H1 (cell line): Measurements from ENCODE around the gene THAP7. TPM values are rescaled to one million over a fixed set of nuclear protein-coding genes. Genes with fewer than 3 reads are reported as not detected.

Experiments
- CTCF ChIA-PET: fragments of 300-600 bp; sonication (Branson Sonifier 250); formaldehyde crosslinking; loops from one replicate; lab custom pipeline; 2021; ENCODE audit not compliant: partially characterized antibody; lab: Charles Lee
- POLR2A ChIA-PET: fragments of 300-600 bp; sonication (Branson Sonifier 250); formaldehyde crosslinking; loops from one replicate; lab custom pipeline; 2021; ENCODE audit warnings: inconsistent platforms; ENCODE audit not compliant: partially characterized antibody; lab: Charles Lee
- DNase-seq, 2 experiments: peaks; one replicate each; pipeline versions ENCODE4 v3.0.0 to v3.0.0-alpha.2; 2010 to 2022; ENCODE audit warnings: low spot score in 2 of 2, low read depth in 1 of 2, mixed read lengths in 1 of 2
- FAIRE-seq: peaks from 2 replicates; lab custom pipeline; 2011; peaks lifted over from hg19 to GRCh38; lab: Jason Lieb, UNC
- H2AFZ ChIP-seq: 2 replicates; pipeline ENCODE4 v1.8.1; 2012; ENCODE audit warnings: low read length, inconsistent platforms
- H2AK5ac ChIP-seq: 2 replicates; pipeline ENCODE4 v1.6.1; 2013; ENCODE audit warnings: low read depth, low read length
- H2BK120ac ChIP-seq: replicated peaks from 2 replicates; pipeline ENCODE3; 2013; ENCODE audit warnings: low read depth, low read length, inconsistent platforms
- H2BK12ac ChIP-seq: 2 replicates; pipeline ENCODE4 v1.6.1; 2013; ENCODE audit warnings: low read depth, low read length
- H2BK15ac ChIP-seq: 2 replicates; pipeline ENCODE4 v1.6.1; 2013; ENCODE audit warnings: low read length
- H2BK20ac ChIP-seq: 2 replicates; pipeline ENCODE4 v1.6.1; 2013; ENCODE audit warnings: low read length
- H2BK5ac ChIP-seq: 2 replicates; pipeline ENCODE4 v1.6.1; 2013; ENCODE audit warnings: low read depth, low read length
- H3K14ac ChIP-seq: 2 replicates; pipeline ENCODE4 v1.6.1; 2013; ENCODE audit warnings: inconsistent platforms; ENCODE audit not compliant: insufficient read length
- H3K18ac ChIP-seq: 2 replicates; pipeline ENCODE4 v1.6.1; 2013; ENCODE audit warnings: low read length; ENCODE audit errors: extremely low read depth
- H3K23ac ChIP-seq: 2 replicates; pipeline ENCODE4 v1.6.1; 2013; ENCODE audit warnings: inconsistent platforms; ENCODE audit not compliant: insufficient read length
- H3K23me2 ChIP-seq: 2 replicates; pipeline ENCODE4 v1.6.1; 2013; ENCODE audit warnings: low read depth, low read length
- H3K27ac ChIP-seq: 2 replicates; pipeline ENCODE4 v1.6.1; 2011; ENCODE audit warnings: low read depth, low read length, inconsistent platforms
- H3K27me3 ChIP-seq, 4 experiments: replicated peaks in 1 of 4; 1 replicate in 1 of 4; 2 replicates in 3 of 4; pipeline versions ENCODE4 v1.6.1 to v1.8.1; 2011 to 2013; ENCODE audit warnings: low read length in 3 of 4, mild to moderate bottlenecking in 3 of 4, inconsistent platforms in 2 of 4, mixed read lengths in 2 of 4, moderate library complexity in 1 of 4; ENCODE audit not compliant: control insufficient read depth in 3 of 4, insufficient read depth in 3 of 4; ENCODE audit errors: extremely low read depth in 1 of 4
- H3K36me3 ChIP-seq, 4 experiments: 2 replicates each; pipeline versions ENCODE4 v1.6.1 to v1.8.1; 2011 to 2013; ENCODE audit warnings: mild to moderate bottlenecking in 4 of 4, low read length in 3 of 4, moderate library complexity in 2 of 4, control low read depth in 1 of 4, inconsistent platforms in 1 of 4; ENCODE audit not compliant: insufficient read depth in 4 of 4, control insufficient read depth in 2 of 4
- H3K4ac ChIP-seq: replicated peaks from 2 replicates; pipeline ENCODE3; 2013; ENCODE audit warnings: low read length, low read depth, mixed read lengths, inconsistent platforms; ENCODE audit not compliant: insufficient read length
- H3K4me1 ChIP-seq, 4 experiments: replicated peaks in 1 of 4; 1 replicate in 1 of 4; 2 replicates in 3 of 4; pipeline versions ENCODE4 v1.6.1 to v1.8.1; 2011 to 2013; ENCODE audit warnings: low read length in 3 of 4, inconsistent platforms in 2 of 4, mixed read lengths in 1 of 4; ENCODE audit not compliant: insufficient read depth in 4 of 4, control insufficient read depth in 3 of 4
- H3K4me2 ChIP-seq, 2 experiments: 2 replicates each; pipeline versions ENCODE4 v1.6.1 to v1.8.1; 2011 to 2013; ENCODE audit warnings: low read depth in 2 of 2, low read length in 2 of 2, control low read depth in 1 of 2, inconsistent platforms in 1 of 2, mild to moderate bottlenecking in 1 of 2; ENCODE audit not compliant: insufficient read depth in 1 of 2
- H3K4me3 ChIP-seq, 4 experiments: fragments of 200-600, 300-600 bp in 1 of 4; sonication (generic), shearing (Covaris generic), sonication (Bioruptor Twin) in 1 of 4; 2 replicates each; pipeline versions ENCODE4 v1.5.1 to v1.8.1; 2011 to 2016; ENCODE audit warnings: low read length in 4 of 4, low read depth in 3 of 4, control low read depth in 2 of 4, inconsistent platforms in 2 of 4, mild to moderate bottlenecking in 2 of 4, mixed read lengths in 1 of 4, moderate library complexity in 1 of 4; ENCODE audit not compliant: insufficient read depth in 2 of 4; ENCODE audit errors: extremely low read depth in 1 of 4
- H3K56ac ChIP-seq: replicated peaks from 2 replicates; pipeline ENCODE3; 2013; ENCODE audit warnings: low read depth, mild to moderate bottlenecking, mixed read lengths, low read length, inconsistent platforms; ENCODE audit not compliant: insufficient read length
- H3K79me1 ChIP-seq: 2 replicates; pipeline ENCODE4 v1.6.1; 2013; ENCODE audit warnings: low read depth, low read length, control low read depth
- H3K79me2 ChIP-seq, 2 experiments: 2 replicates each; pipeline versions ENCODE4 v1.6.1 to v1.8.1; 2012 to 2013; ENCODE audit warnings: low read length in 2 of 2, mild to moderate bottlenecking in 2 of 2, inconsistent platforms in 1 of 2; ENCODE audit not compliant: insufficient read depth in 2 of 2, control insufficient read depth in 1 of 2
- H3K9ac ChIP-seq, 4 experiments: replicated peaks in 1 of 4; 1 replicate in 1 of 4; 2 replicates in 3 of 4; pipeline versions ENCODE4 v1.6.1 to v1.8.1; 2011 to 2013; ENCODE audit warnings: low read depth in 3 of 4, low read length in 3 of 4, control low read depth in 2 of 4, mild to moderate bottlenecking in 2 of 4, moderate library complexity in 2 of 4, inconsistent platforms in 1 of 4; ENCODE audit errors: extremely low read depth in 1 of 4
- H3K9me3 ChIP-seq, 2 experiments: 2 replicates each; pipeline versions ENCODE4 v1.6.1 to v1.8.1; 2012 to 2013; ENCODE audit warnings: mild to moderate bottlenecking in 2 of 2, moderate library complexity in 2 of 2, control low read depth in 1 of 2, inconsistent platforms in 1 of 2, low read depth in 1 of 2, low read length in 1 of 2, mixed read lengths in 1 of 2; ENCODE audit not compliant: insufficient read depth in 2 of 2
- H4K20me1 ChIP-seq, 2 experiments: replicated peaks in 1 of 2; 2 replicates each; pipeline versions ENCODE3 to v1.8.1; 2011 to 2013; ENCODE audit warnings: inconsistent platforms in 2 of 2, low read length in 2 of 2, mild to moderate bottlenecking in 1 of 2; ENCODE audit not compliant: insufficient read depth in 2 of 2, control insufficient read depth in 1 of 2
- H4K5ac ChIP-seq: 2 replicates; pipeline ENCODE4 v1.6.1; 2013; ENCODE audit warnings: low read length, low read depth, mixed read lengths, inconsistent platforms; ENCODE audit not compliant: insufficient read length
- H4K8ac ChIP-seq: 2 replicates; pipeline ENCODE4 v1.8.0; 2013; ENCODE audit warnings: mild to moderate bottlenecking, moderate library complexity, low read length, inconsistent platforms; ENCODE audit not compliant: insufficient read depth; ENCODE audit errors: extremely low read depth
- H4K91ac ChIP-seq: replicated peaks from 2 replicates; pipeline ENCODE3; 2013; ENCODE audit warnings: low read length, mixed read lengths, inconsistent platforms; ENCODE audit not compliant: insufficient read length
- BCL11A ChIP-seq, 2 experiments: IDR thresholded peaks; one replicate each; pipeline ENCODE4 v1.6.1; 2011; ENCODE audit warnings: low read depth in 2 of 2, low read length in 2 of 2, mild to moderate bottlenecking in 2 of 2
- EZH2 ChIP-seq: fragments of 200-600 bp; sonication (generic); IDR thresholded peaks from 2 replicates; pipeline ENCODE4 v1.7.1; 2012; ENCODE audit warnings: low read depth, mild to moderate bottlenecking, moderate library complexity, low read length, inconsistent platforms; ENCODE audit not compliant: severe bottlenecking
- RAD21 ChIP-seq, 2 experiments: IDR thresholded peaks in 1 of 2; conservative IDR thresholded peaks in 1 of 2; 2 replicates each; pipeline ENCODE4 v1.6.1; 2011; ENCODE audit warnings: low read depth in 2 of 2, low read length in 2 of 2, improper control_type of control experiment in 1 of 2, inconsistent platforms in 1 of 2, mild to moderate bottlenecking in 1 of 2, moderate library complexity in 1 of 2
- SIRT6 ChIP-seq: IDR thresholded peaks from one replicate; pipeline ENCODE4 v1.7.1; 2012; ENCODE audit warnings: low read length, inconsistent platforms
- YY1 ChIP-seq: IDR thresholded peaks from 2 replicates; pipeline ENCODE4 v1.6.1; 2011; ENCODE audit warnings: low read depth, mild to moderate bottlenecking, low read length
- WGBS, 2 experiments: shearing (Covaris generic) in 1 of 2; methylation state at CpG; one replicate each; pipeline versions ENCODE4 v1.1.6 to v1.1.7; 2013 to 2015; ENCODE audit warnings: low lambda C conversion rate in 2 of 2, mixed read lengths in 2 of 2, inconsistent platforms in 1 of 2, low coverage in 1 of 2, missing lambda C conversion rate in 1 of 2; ENCODE audit not compliant: insufficient replicate concordance in 2 of 2, insufficient coverage in 1 of 2, insufficient read length in 1 of 2; ENCODE audit errors: extremely low coverage in 1 of 2, missing lambda C conversion rate in 1 of 2; 5-methylcytosine and 5-hydroxymethylcytosine counted together
- polyA plus RNA-seq, 7 experiments: library from polyadenylated mRNA; depleted of rRNA in 3 of 7; stranded (reverse) in 5 of 7; unstranded in 2 of 7; fragments of >200 nt in 5 of 7; fragments of 200-250 nt in 2 of 7; gene quantifications; 1 replicate in 5 of 7; 2 replicates in 1 of 7; 4 replicates in 1 of 7; pipeline versions ENCODE4 v1.2.1 to v1.2.3, GENCODE V29; 2011 to 2013; ENCODE audit warnings: missing spikeins in 2 of 7, mixed read lengths in 2 of 7
- total RNA-seq: library from RNA; stranded (reverse); fragmentation: NEBNext Ultra II Directional; extraction: Animal tissue kit (Norgen Biotek cat#: 25700); gene quantifications from 2 replicates; pipeline ENCODE4 v1.2.1, GENCODE V29; 2021
- TF ChIP-seq, protein P1 (sequence below): IDR thresholded peaks from 2 replicates; pipeline ENCODE4 v1.6.1; 2012; ENCODE audit warnings: low read length, inconsistent platforms

Gene THAP7
- total and polyA plus RNA-seq, 2 of the 8 experiments (the other 6 are each of a cell fraction or from before 2014, with no cell fraction given) = 16.9 to 32.5 TPM

DNA sequence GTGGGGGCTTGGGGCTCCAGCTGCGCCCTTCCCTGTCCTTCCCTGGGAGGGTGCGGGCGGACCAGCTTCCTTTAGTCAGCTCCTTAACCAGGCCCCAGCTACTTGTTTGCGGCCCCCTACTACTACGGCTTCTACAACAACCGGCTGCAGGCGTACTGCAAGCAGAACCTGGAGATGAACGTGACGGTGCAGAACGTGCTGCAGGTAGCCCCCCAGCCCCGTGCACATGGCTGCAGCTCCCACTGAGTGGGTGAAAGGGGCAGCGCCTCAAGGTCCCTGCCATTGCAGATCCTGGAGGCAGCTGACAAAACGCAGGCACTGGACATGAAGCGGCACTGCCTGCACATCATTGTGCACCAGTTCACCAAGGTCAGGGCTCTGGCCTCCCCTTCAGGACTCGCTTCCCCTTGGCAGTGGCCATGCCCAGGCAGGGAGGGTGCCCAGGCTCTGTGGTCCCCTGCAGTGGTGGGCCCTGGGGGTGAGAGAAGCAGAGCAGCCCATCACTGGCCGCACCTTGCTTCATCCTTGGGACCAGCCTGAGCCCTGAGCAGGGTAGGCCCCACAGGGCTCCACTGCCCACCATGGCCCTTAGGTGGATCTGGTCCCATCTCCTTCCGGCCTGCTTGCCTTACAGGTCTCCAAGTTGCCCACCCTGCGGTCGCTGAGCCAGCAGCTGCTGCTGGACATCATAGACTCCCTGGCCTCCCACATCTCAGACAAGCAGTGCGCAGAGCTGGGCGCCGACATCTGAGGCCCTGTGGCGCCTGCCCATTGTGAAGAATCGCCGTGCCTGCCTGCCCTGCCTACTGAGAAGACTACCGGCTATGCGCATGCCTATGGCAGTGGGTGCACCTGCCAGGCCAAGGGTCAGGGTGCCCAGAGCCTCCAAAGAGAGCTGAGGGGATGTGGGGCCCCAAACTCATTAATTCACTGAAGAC is 5.1 kb downstream of the THAP7 start:
- ChIA-PET POLR2A (interaction anchor here (0.9 to 5.5 kb wide), 4 partner anchors 9 to 71 kb away, joined by 3 to 45 read pairs (median 3); partner anchors contain the start of gene LZTR1), CTCF (no interaction called here)
- Histone ChIP-seq H3K4me1 (peaks cover 0 to 7% (median 5%) of the 10 kb centered on the region in 4 experiments; a peak in 5 of 7 replicates), H3K79me1 (no peaks in the 10 kb centered on the region), H3K23me2 (peaks cover 9% of the 10 kb centered on the region; the same call in 1 of the 2 replicates), H3K14ac (no peak overlapping the region), H3K23ac (no peak overlapping the region), H3K56ac (no peak overlapping the region), H2BK15ac (no peak overlapping the region), H3K27me3 (no peaks in the 10 kb centered on the region), H4K5ac (no peak overlapping the region), H2AK5ac (no peak overlapping the region), H3K4me3 (no peak overlapping the region), H3K18ac (no peak overlapping the region), H2AFZ (no peak overlapping the region), H4K8ac (no peak overlapping the region), H3K79me2 (no peaks in the 10 kb centered on the region; a peak in 1 of 4 replicates), H2BK12ac (no peak overlapping the region), H2BK20ac (no peak overlapping the region), H3K9ac (no peak overlapping the region), H2BK5ac (no peak overlapping the region), H3K4me2 (no peak overlapping the region), H4K20me1 (peaks cover 6 to 10% of the 10 kb centered on the region in 2 experiments), H3K36me3 (peaks cover 2 to 12% (median 7%) of the 10 kb centered on the region in 4 experiments; a peak in 5 of 8 replicates), H4K91ac (no peak overlapping the region), H3K9me3 (no peaks in the 10 kb centered on the region), H3K27ac (no peak overlapping the region), H3K4ac (no peak overlapping the region), H2BK120ac (no peak overlapping the region)
- WGBS, 2 experiments = 90% methylated on average over 27 of the region's 27 CpGs; no CpG with 5 or more reads in 1 of the 2 experiments
- FAIRE-seq (no peak), DNase-seq (no peak)
- TF ChIP-seq YY1 (no peak), SIRT6 (no peak), BCL11A (IDR thresholded peaks at IDR 0.05; ENCODE audit: low read depth in 2 of 2, low read length in 2 of 2) (no peak), RAD21 (IDR thresholded peaks at IDR 0.05 in 1 of 2, conservative IDR thresholded peaks at IDR 0.05 in 1 of 2; ENCODE audit: low read depth in 2 of 2, low read length in 2 of 2) (no peak), EZH2 (no peak)
- TF ChIP-seq, protein P1, sequence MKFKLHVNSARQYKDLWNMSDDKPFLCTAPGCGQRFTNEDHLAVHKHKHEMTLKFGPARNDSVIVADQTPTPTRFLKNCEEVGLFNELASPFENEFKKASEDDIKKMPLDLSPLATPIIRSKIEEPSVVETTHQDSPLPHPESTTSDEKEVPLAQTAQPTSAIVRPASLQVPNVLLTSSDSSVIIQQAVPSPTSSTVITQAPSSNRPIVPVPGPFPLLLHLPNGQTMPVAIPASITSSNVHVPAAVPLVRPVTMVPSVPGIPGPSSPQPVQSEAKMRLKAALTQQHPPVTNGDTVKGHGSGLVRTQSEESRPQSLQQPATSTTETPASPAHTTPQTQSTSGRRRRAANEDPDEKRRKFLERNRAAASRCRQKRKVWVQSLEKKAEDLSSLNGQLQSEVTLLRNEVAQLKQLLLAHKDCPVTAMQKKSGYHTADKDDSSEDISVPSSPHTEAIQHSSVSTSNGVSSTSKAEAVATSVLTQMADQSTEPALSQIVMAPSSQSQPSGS = no peak
